Stimulated activated CD4-positive, alpha-beta T cell treated with anti-CD3 and anti-CD28 coated beads, Interleukin-1b, Interleukin-23, amount 100 ng/mL, for 4 hours (primary cell): ENCODE results near the gene GNAL.
"Not testable (repeated sequence)": the region's sequence is repeated elsewhere in the genome, so short reads cannot be mapped to it uniquely, and the experiment has no call there.

Experiments
- DNase-seq, 2 donors: peaks; one replicate each; pipeline ENCODE4 v3.0.0-alpha.2; 2020; ENCODE audit warnings: low read depth in 2 of 2

Gene GNAL

GRCh38 chr18:11874676-11875075 lies 185.6 kb downstream of the GNAL start:
- no peak for DNase-seq

- no peak for DNase-seq
Observed at GRCh38 chr18:11877497-11878135, 188.6 kb downstream of the GNAL start.

DNA sequence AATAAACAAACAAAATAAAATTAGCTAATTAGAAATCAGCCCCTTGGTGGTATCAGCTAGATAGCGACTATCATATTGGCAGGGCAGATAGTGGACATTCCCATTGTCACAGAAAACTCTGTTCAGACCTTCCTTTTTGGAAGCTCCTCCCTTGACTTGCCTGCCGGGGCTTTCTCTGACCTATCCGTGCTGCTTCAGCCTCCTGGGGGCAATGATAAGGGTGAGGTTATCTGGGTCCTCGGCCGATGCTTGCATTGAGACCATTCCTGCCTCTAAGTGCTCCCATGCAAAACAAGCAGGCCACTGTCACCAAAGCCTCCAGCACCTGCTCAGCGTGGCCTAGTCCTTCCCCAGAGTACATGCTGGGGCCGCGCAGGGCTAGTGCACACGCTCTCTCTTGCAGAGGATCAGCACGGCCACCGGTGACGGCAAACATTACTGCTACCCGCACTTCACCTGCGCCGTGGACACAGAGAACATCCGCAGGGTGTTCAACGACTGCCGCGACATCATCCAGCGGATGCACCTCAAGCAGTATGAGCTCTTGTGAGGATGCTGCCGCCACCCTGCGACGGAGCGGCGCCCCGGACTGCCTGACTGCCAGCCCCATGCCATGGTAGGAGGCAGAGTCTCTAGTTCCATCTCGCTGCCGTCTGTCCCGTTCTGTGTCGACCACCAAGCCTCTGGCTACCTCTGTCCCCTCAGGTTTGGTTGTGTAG lies 191.7 kb downstream of the GNAL start:
- no peak for DNase-seq

DNA sequence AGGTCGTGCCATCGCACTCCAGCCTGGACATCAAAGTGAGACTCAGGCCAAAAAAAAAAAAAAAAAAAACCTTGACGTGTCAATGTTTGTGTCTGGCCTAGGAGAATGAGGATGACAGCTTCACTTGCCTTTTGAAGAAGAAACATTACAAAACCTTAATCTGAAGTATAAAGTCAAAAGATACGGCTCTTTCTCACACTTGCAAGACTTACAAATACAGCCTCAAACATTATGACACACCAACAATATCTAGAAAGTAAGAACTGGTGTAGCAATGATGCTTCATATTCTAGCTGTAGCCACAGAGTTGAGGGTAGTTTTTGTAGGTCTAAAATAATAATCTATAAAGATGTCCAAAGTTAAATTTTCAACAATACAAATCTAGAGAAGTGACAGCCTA lies 193.6 kb downstream of the GNAL start:
- DNase-seq = no peak

- DNase-seq = no peak
Observed at GRCh38 chr18:11883153-11883552, 194.1 kb downstream of the GNAL start.

- DNase-seq = no peak
Observed at GRCh38 chr18:11884396-11885030, 195.4 kb downstream of the GNAL start.

DNA sequence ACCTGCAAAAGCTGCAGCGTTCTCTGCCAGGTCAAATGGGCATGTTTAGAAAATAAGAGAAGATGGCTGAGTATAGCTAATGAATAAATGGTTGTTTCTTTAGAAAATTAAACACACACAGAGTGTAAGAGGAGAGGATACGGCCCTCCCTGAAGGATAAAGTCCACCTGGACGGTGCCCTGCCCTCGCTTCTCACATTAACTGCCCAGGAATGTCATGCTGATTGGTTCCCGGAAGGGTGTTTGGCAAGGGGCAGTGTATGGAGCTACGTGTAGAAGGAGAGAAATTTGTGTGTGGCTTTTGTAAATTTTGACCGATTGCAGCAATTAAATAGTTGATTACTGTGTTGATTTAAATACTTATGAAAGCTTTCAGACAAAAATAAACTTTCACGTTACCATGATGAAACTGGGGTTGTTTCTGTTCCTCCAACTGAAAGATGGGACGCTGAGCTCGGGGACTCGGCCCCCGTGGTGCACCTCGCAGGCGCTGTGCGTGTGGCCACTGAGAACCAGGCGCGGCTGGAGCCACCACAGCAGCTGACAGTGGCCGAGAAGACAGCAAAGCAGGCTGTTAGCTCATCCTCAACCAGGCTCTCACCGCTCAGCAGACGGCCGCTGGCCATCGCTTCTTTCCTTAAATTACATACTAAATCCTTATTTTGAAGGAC lies 196.3 kb downstream of the GNAL start:
- DNase-seq = no peak

GRCh38 chr18:11886577-11887110 lies 197.6 kb downstream of the GNAL start:
- DNase-seq = no peak

GRCh38 chr18:11887328-11888128 lies 198.5 kb downstream of the GNAL start:
- no peak for DNase-seq

GRCh38 chr18:11888726-11889125 lies 199.7 kb downstream of the GNAL start:
- DNase-seq = no peak

- no peak for DNase-seq
Observed at GRCh38 chr18:11889284-11889683, 200.2 kb downstream of the GNAL start.

- DNase-seq = no peak
Observed at GRCh38 chr18:11891737-11892136, 202.7 kb downstream of the GNAL start.

DNA sequence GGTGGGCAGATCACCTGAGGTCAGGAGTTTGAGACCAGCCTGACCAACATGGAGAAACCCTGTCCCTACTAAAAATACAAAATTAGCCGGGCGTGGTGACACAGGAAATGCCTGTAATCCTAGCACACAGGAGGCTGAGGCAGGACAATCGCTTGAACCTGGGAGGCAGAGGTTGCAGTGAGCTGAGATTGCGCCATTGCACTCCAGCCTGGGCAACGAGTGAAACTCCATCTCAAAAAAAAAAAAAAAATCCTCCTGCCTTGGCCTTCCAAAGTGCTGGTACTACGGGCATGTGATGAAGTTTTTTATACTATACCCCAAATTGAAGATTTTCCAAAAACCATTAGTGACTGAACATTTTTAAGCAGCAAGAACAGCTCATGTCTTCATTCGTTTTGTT lies 203.4 kb downstream of the GNAL start:
- not testable (repeated sequence) for DNase-seq

DNA sequence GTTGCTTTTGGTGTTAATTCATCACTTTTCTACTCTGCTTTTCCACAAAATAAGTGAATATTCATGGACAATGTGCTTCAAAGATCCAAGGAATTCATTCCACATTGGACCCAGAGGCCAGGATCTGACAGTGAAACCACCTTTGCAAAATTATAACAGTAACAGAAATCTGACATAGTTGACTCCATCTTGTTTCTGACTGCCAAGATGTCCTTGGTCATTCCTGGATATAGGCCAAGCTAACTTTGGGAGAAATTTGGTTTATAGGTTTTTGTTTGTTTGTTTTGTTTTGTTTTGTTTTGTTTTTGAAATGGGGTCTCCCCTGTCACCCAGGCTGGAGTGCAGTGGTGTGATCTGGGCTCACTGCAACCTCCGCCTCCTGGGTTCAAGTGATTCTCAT lies 208.7 kb downstream of the GNAL start:
- DNase-seq = no peak

GRCh38 chr18:11899063-11899462 lies 210.0 kb downstream of the GNAL start:
- DNase-seq = no peak

DNA sequence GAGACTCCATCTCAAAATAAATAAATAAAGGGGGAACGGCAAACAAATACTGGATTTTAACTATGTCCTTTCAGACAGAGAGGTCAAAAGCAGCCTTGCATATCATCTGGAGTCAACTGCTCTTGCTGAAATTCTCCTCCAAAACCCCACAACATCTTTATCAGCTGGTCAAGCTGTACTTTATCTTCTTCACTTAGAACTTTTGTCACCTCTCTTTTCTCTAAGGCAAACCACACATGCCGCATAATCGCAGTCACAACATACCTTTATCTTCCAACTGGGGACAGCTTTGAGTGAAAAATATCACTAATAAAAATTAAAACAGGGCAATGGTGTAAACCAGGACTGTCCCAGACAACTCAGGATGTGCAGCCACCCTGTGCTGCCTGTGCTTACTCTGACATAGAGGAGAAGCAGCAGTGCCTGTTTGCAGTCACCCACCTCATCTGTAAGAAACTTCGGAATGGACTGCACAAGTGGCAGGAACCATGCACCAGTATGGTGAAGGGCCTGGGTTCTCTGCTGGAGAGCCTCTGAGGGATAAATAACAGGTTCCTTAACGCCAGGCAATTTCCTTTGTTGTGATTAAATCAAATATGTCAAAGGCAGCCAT lies 212.9 kb downstream of the GNAL start:
- DNase-seq = no peak

DNA sequence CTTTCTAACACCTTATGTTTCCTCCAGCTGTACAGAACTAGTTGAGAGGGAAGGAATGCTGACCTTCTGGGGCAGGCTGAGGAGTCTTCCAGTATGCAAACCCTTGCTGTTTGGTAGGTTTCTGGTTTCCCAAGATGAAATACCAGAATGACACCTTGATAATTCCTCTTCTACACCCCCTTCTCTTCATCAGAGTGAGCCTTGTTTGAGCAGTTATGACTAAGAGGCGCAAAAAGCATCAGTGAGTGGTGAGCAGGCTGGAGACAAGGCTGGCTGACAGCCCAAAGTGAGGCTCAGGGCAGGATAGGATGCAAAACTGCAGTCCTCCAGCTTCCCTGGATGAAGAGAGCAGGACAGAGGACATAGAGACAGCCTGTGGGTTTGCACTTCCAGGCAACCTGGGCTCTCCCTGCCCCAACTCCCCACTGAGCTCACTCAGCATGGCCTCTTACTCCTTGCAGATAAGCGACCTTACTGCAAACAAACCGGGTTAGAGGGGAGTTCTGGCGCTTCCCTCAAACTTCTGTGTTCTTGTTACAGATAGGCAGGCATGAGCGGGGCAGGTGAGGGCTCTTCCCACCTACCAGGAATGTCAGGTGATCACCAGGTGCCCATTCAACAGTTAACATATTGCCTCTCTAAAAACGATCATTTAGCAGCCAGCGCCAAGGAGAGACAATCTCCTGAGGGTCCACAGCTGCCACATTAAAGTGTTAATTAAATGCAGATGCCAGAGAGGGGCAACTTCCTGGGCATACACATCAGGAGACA lies 213.6 kb downstream of the GNAL start:
- no peak for DNase-seq

DNA sequence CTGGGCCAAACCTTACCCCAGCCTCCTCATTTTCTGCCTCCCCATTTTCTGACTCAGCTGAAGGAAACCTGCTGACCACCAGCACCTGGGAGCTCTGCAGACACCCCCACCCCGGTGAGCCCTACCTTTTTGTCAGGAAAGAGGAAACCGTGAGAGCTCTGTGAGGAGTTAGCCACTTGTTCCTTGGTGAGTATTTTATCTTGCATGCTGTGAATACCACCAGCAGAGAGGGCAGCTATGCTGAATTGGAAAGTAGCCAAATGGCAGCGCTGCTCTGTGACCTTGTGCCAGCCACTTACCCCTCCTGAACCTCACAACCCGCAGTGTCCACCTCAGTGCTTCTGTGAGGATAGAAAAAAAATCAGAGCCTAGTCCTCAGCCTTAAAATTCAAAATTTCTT lies 216.5 kb downstream of the GNAL start:
- no peak for DNase-seq

DNA sequence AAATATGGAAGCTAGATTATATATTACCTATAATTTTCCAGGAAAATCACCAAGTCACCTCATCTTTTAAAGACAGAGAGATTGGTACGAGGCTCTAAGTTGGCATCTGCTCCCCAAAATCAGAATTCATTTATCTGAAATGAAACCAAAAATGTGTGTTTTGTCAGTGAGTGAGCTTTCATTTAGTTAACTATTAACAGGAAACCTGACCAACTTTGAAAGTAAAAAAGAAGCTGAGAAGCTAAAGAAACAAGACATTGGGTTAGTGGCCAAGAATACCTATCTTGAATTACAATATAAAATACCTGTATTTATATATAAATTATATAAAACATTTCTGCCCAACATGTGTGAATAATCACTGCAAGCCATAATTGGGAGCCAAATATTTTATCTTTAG lies 217.1 kb downstream of the GNAL start:
- DNase-seq = no peak
